Suprapubic skin (tissue), 4 donors: ENCODE results near the gene NPIPB2.

Experiments used
- CTCF ChIP-seq, 2 donors: fragments of 200-600 bp in 1 of 2; fragments of 450-650 bp in 1 of 2; sonication (generic) in 1 of 2; IDR thresholded peaks; one replicate each; pipeline ENCODE4 v1.5.1; 2016 to 2019; ENCODE audit warnings: antibody characterized with exemption in 2 of 2, mild to moderate bottlenecking in 1 of 2, moderate library complexity in 1 of 2
- EP300 ChIP-seq: sonication (generic); formaldehyde crosslinking; IDR thresholded peaks from one replicate; pipeline ENCODE4 v1.6.1; 2017; ENCODE audit warnings: antibody characterized with exemption
- POLR2A ChIP-seq, 2 donors: fragments of 450-650 bp; IDR thresholded peaks; one replicate each; pipeline ENCODE4 v1.6.1; 2017; ENCODE audit warnings: antibody characterized with exemption in 2 of 2, mild to moderate bottlenecking in 2 of 2, moderate library complexity in 2 of 2
- POLR2AphosphoS5 ChIP-seq, 3 donors: sonication (generic); formaldehyde crosslinking; IDR thresholded peaks; one replicate each; pipeline ENCODE4 v1.6.1; 2017; ENCODE audit warnings: antibody characterized with exemption in 3 of 3

- TF ChIP-seq CTCF (IDR thresholded peaks at IDR 0.05), result no peak
- TF ChIP-seq POLR2A (IDR thresholded peaks at IDR 0.05), result no peak
- TF ChIP-seq POLR2AphosphoS5 (IDR thresholded peaks at IDR 0.05), result no peak
- TF ChIP-seq EP300, result no peak
These were observed 25.5 kb upstream of the NPIPB2 start for GRCh38 chr16:11967195-11967911.
